GM12878 (cell line): ENCODE data around the gene SLC35C1. TPM values are rescaled to one million over a fixed set of nuclear protein-coding genes. Genes with fewer than 3 reads are reported as not detected.
A peak's percentile ranks its signal among the peaks of the same experiment; 100 is the strongest.

ENCODE experiments used
- ATAC-seq: fragments of 200-7000 bp; cut with Tn5 transposase; 3 replicates; pipeline ENCODE4 v1.9.1; 2020; ENCODE audit warnings: mild to moderate bottlenecking, moderate library complexity
- BruUV-seq: library from RNA; stranded (reverse); fragments of 400-500 nt; replicated peaks from 2 replicates; lab custom pipeline; 2021; lab: Mats Ljungman, UMichigan
- CTCF ChIA-PET: fragments of 300-600 bp; sonication (Branson Sonifier 250); formaldehyde crosslinking; extraction: SDS; loops from one replicate; lab custom pipeline; 2021; ENCODE audit warnings: inconsistent platforms; lab: Yijun Ruan, JAX
- POLR2A ChIA-PET: fragments of 350-600 bp; formaldehyde crosslinking; extraction: SDS; loops from one replicate; lab custom pipeline; 2021; ENCODE audit warnings: inconsistent platforms; lab: Charles Lee
- RAD21 ChIA-PET: fragments of 300-600 bp; sonication (Branson Sonifier 250); formaldehyde crosslinking; loops from one replicate; lab custom pipeline; 2023; ENCODE audit warnings: antibody characterized with exemption; ENCODE audit not compliant: unreplicated experiment; lab: Charles Lee
- SMC1A ChIA-PET: fragments of 300-600 bp; sonication (Branson Sonifier 250); formaldehyde crosslinking; loops from one replicate; lab custom pipeline; 2023; ENCODE audit not compliant: unreplicated experiment, uncharacterized antibody; lab: Charles Lee
- DNase-seq: peaks from one replicate; pipeline ENCODE4 v3.0.0-alpha.2; 2011; ENCODE audit warnings: low read depth, low spot score
- FAIRE-seq: peaks from 3 replicates; lab custom pipeline; 2011; peaks lifted over from hg19 to GRCh38; lab: Jason Lieb, UNC
- H2AFZ ChIP-seq: 2 replicates; pipeline ENCODE4 v1.6.0; 2011; ENCODE audit warnings: low read depth, low read length, control low read depth; ENCODE audit not compliant: control insufficient read depth
- H3K27ac ChIP-seq: 2 replicates; pipeline ENCODE4 v1.5.1; 2011; ENCODE audit warnings: control low read depth; ENCODE audit not compliant: control insufficient read depth, insufficient read depth
- H3K27me3 ChIP-seq, 2 experiments: replicated peaks in 1 of 2; 2 replicates each; pipeline versions ENCODE4 v1.6.0 to v1.6.1; 2011; ENCODE audit warnings: low read length in 1 of 2; ENCODE audit not compliant: control insufficient read depth in 2 of 2, insufficient read depth in 2 of 2
- H3K36me3 ChIP-seq, 2 experiments: 2 replicates each; pipeline ENCODE4 v1.5.1; 2011; ENCODE audit warnings: low read length in 1 of 2; ENCODE audit not compliant: control insufficient read depth in 2 of 2, insufficient read depth in 2 of 2
- H3K4me1 ChIP-seq: 2 replicates; pipeline ENCODE4 v1.6.1; 2011; ENCODE audit warnings: mild to moderate bottlenecking, low read length, moderate library complexity, mixed read lengths; ENCODE audit not compliant: control insufficient read depth, insufficient read depth
- H3K4me2 ChIP-seq: 2 replicates; pipeline ENCODE4 v1.6.0; 2011; ENCODE audit warnings: control low read depth; ENCODE audit not compliant: control insufficient read depth, insufficient read depth
- H3K4me3 ChIP-seq: fragments of 200-600 bp; sonication (generic); 2 replicates; pipeline ENCODE4 v1.5.1; 2016
- H3K79me2 ChIP-seq: 2 replicates; pipeline ENCODE4 v1.6.0; 2011; ENCODE audit warnings: low read length; ENCODE audit not compliant: control insufficient read depth, insufficient read depth
- H3K9ac ChIP-seq: 2 replicates; pipeline ENCODE4 v1.8.0; 2011; ENCODE audit warnings: low read length, control low read depth, mixed read lengths; ENCODE audit not compliant: control insufficient read depth, insufficient read depth
- H3K9me3 ChIP-seq: replicated peaks from 3 replicates; pipeline ENCODE4 v1.5.1; 2011; ENCODE audit warnings: mild to moderate bottlenecking, low read length; ENCODE audit not compliant: control insufficient read depth, insufficient read depth
- H4K20me1 ChIP-seq: 2 replicates; pipeline ENCODE4 v1.6.0; 2011; ENCODE audit not compliant: control insufficient read depth, insufficient read depth
- CBX5 ChIP-seq: sonication (generic); IDR thresholded peaks from 2 replicates; pipeline ENCODE4 v1.6.1; 2016; ENCODE audit warnings: low read depth, moderate library complexity, mild to moderate bottlenecking, inconsistent platforms
- CHD4 ChIP-seq: fragments of 200-600 bp; sonication (generic); IDR thresholded peaks from 2 replicates; pipeline ENCODE4 v1.6.1; 2016; ENCODE audit warnings: mild to moderate bottlenecking
- EED ChIP-seq: sonication (generic); IDR thresholded peaks from 2 replicates; pipeline ENCODE4 v1.6.1; 2016; ENCODE audit warnings: antibody characterized with exemption, low read depth
- EGR1 ChIP-seq, 2 experiments: IDR thresholded peaks; 1 replicate in 1 of 2; 2 replicates in 1 of 2; pipeline ENCODE4 v1.6.1; 2011 to 2012; ENCODE audit warnings: low read depth in 2 of 2, low read length in 2 of 2, borderline replicate concordance in 1 of 2, mild to moderate bottlenecking in 1 of 2, moderate library complexity in 1 of 2
- ETV6 ChIP-seq, 2 experiments: fragments of 450-650 bp in 1 of 2; IDR thresholded peaks in 1 of 2; conservative IDR thresholded peaks in 1 of 2; 2 replicates each; pipeline ENCODE4 v1.6.1; 2014; ENCODE audit warnings: antibody characterized with exemption in 1 of 2, borderline replicate concordance in 1 of 2, low read depth in 1 of 2, mild to moderate bottlenecking in 1 of 2, moderate library complexity in 1 of 2
- JUNB ChIP-seq: IDR thresholded peaks from 2 replicates; pipeline ENCODE4 v1.6.1; 2016; ENCODE audit warnings: antibody characterized with exemption, mild to moderate bottlenecking
- NR2C2 ChIP-seq: IDR thresholded peaks from 2 replicates; pipeline ENCODE4 v1.6.1; 2011; ENCODE audit warnings: borderline replicate concordance, low read depth; ENCODE audit not compliant: control insufficient read depth, insufficient read length
- RFX5 ChIP-seq: IDR thresholded peaks from 2 replicates; pipeline ENCODE4 v1.6.1; 2011; ENCODE audit warnings: low read depth, low read length, improper control_type of control experiment
- SMAD5 ChIP-seq: IDR thresholded peaks from 2 replicates; pipeline ENCODE4 v1.6.1; 2016; ENCODE audit warnings: antibody characterized with exemption, low read depth
- TCF3 ChIP-seq: IDR thresholded peaks from 2 replicates; pipeline ENCODE4 v1.6.1; 2012; ENCODE audit warnings: low read depth, mild to moderate bottlenecking, low read length, borderline replicate concordance; ENCODE audit not compliant: insufficient read depth
- ZNF207 ChIP-seq: fragments of 450-650 bp; IDR thresholded peaks from 2 replicates; pipeline ENCODE4 v1.6.1; 2014; ENCODE audit warnings: antibody characterized with exemption, mild to moderate bottlenecking, borderline replicate concordance
- WGBS: methylation state at CpG from one replicate; pipeline ENCODE4 v1.1.6; 2016; ENCODE audit warnings: low lambda C conversion rate; ENCODE audit not compliant: insufficient replicate concordance, insufficient coverage; ENCODE audit errors: missing lambda C conversion rate; 5-methylcytosine and 5-hydroxymethylcytosine counted together
- in situ Hi-C: fragments of 300-500 bp; cut with MboI; formaldehyde crosslinking; loops from 9 replicates; pipeline ENCODE4 v1.14.3; 2018; ENCODE audit warnings: mixed read lengths
- intact Hi-C: fragments of 100-400 bp; cut with micrococcal nuclease; formaldehyde crosslinking; loops from one replicate; pipeline ENCODE4 v1.14.2; 2022; ENCODE audit not compliant: unreplicated experiment
- polyA plus RNA-seq, 11 experiments: library from polyadenylated mRNA; depleted of rRNA in 4 of 11; unstranded in 6 of 11; stranded (reverse) in 5 of 11; fragments of >200 nt; fragmentation: Nextera tagmentation in 4 of 11; fragmentation: Illumina TruSeq in 1 of 11; extraction: Ambion mirVana in 4 of 11; extraction: Trizol in 1 of 11; gene quantifications; 1 replicate in 1 of 11; 2 replicates in 10 of 11; pipeline versions ENCODE4 v1.2.1 to v1.2.3, GENCODE V29; 2011 to 2016; ENCODE audit warnings: inconsistent platforms in 2 of 11, missing spikeins in 2 of 11, low read depth in 1 of 11
- total RNA-seq, 4 experiments: library from RNA; depleted of rRNA in 3 of 4; stranded (reverse); fragments of >200 nt in 3 of 4; fragmentation: Illumina TruSeq in 1 of 4; extraction: Trizol in 1 of 4; gene quantifications; 2 replicates each; pipeline versions ENCODE4 v1.2.1 to v1.2.3, GENCODE V29; 2013 to 2021
- TF ChIP-seq, protein P1 (sequence below): fragments of 450-650 bp; IDR thresholded peaks from 2 replicates; pipeline ENCODE4 v1.6.1; 2016; ENCODE audit warnings: mild to moderate bottlenecking
- TF ChIP-seq, protein P2 (sequence below): IDR thresholded peaks from 2 replicates; pipeline ENCODE4 v1.6.1; 2012; ENCODE audit warnings: improper control_type of control experiment, low read depth, low read length; ENCODE audit not compliant: insufficient replicate concordance

The SLC35C1 gene
- total and polyA plus RNA-seq, 10 of the 15 experiments (the other 5 are each of a cell fraction or from before 2014, with no cell fraction given), result 0.55 to 9.7 (median 4.3) TPM

DNA sequence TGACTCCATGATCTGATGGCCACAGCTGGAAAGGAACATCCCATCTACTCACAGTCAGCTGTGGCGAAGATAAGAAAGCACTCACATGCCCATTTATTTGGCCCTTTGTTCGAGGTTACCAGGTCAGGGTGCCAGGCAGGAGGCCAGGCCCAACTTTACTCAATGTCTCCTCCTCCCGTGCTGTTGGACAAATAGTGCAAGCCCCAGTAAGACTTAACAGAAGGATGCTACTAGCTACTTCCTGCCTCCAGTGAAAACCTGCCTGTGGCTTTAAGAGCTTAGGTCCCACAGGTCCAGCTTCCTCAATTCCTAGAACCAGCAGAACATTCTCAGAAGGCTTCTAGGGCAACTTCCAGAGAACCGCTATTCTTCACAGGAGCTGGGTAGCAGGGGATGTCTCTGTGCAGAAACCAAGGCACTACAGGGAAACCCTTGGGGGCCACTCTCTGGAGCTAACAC, 29.4 kb downstream of the SLC35C1 start (continued):
- TF ChIP-seq NR2C2, result no peak

DNA sequence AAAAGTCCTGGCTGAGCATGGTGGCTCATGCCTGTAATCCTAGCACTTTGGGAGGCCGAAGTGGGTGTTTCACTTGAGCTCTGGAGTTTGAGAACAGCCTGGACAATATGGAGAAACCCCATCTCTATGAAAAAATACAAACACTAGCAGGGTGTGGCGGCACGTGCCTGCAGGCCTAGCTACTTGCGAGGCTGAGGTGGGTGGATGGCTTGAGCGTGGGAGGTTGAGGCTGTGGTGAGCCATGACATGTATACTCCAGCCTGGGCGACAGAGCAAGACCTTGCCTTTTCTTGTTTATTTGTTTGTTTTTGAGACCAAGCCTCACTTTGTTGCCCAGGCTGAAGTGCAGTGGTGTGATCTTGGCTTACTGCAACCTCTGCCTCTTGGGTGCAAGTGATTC, 34.3 kb downstream of the SLC35C1 start:
- no TSS peak for BruUV-seq
- no peak for FAIRE-seq
- RAD21 ChIA-PET, result interaction anchor here (0.8 to 1.2 kb wide), 2 partner anchors 22 to 126 kb away, joined by 3 read pairs; no protein-coding TSS in a partner anchor
- no peak for TF ChIP-seq JUNB
- no peak for TF ChIP-seq RFX5
- no peak for TF ChIP-seq ZNF207
- no peak for TF ChIP-seq ETV6 (conservative IDR thresholded peaks at IDR 0.05 in 1 of 2, IDR thresholded peaks at IDR 0.05 in 1 of 2; ENCODE audit: borderline replicate concordance in 1 of 2, low read depth in 1 of 2)
- TF ChIP-seq TCF3, result no peak
- TF ChIP-seq, protein P1, sequence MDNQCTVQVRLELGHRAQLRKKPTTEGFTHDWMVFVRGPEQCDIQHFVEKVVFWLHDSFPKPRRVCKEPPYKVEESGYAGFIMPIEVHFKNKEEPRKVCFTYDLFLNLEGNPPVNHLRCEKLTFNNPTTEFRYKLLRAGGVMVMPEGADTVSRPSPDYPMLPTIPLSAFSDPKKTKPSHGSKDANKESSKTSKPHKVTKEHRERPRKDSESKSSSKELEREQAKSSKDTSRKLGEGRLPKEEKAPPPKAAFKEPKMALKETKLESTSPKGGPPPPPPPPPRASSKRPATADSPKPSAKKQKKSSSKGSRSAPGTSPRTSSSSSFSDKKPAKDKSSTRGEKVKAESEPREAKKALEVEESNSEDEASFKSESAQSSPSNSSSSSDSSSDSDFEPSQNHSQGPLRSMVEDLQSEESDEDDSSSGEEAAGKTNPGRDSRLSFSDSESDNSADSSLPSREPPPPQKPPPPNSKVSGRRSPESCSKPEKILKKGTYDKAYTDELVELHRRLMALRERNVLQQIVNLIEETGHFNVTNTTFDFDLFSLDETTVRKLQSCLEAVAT, result no peak
- no peak for TF ChIP-seq CBX5
- TF ChIP-seq SMAD5, result no peak
- TF ChIP-seq CHD4, result no peak
- TF ChIP-seq EED, result no peak
- TF ChIP-seq EGR1 (IDR thresholded peaks at IDR 0.05; ENCODE audit: borderline replicate concordance in 1 of 2, low read depth in 2 of 2, low read length in 2 of 2), result 0 out of 3 replicates have a peak, but pooled peaks of 1 of the 2 experiments have one; percentile 5
- TF ChIP-seq, protein P2, sequence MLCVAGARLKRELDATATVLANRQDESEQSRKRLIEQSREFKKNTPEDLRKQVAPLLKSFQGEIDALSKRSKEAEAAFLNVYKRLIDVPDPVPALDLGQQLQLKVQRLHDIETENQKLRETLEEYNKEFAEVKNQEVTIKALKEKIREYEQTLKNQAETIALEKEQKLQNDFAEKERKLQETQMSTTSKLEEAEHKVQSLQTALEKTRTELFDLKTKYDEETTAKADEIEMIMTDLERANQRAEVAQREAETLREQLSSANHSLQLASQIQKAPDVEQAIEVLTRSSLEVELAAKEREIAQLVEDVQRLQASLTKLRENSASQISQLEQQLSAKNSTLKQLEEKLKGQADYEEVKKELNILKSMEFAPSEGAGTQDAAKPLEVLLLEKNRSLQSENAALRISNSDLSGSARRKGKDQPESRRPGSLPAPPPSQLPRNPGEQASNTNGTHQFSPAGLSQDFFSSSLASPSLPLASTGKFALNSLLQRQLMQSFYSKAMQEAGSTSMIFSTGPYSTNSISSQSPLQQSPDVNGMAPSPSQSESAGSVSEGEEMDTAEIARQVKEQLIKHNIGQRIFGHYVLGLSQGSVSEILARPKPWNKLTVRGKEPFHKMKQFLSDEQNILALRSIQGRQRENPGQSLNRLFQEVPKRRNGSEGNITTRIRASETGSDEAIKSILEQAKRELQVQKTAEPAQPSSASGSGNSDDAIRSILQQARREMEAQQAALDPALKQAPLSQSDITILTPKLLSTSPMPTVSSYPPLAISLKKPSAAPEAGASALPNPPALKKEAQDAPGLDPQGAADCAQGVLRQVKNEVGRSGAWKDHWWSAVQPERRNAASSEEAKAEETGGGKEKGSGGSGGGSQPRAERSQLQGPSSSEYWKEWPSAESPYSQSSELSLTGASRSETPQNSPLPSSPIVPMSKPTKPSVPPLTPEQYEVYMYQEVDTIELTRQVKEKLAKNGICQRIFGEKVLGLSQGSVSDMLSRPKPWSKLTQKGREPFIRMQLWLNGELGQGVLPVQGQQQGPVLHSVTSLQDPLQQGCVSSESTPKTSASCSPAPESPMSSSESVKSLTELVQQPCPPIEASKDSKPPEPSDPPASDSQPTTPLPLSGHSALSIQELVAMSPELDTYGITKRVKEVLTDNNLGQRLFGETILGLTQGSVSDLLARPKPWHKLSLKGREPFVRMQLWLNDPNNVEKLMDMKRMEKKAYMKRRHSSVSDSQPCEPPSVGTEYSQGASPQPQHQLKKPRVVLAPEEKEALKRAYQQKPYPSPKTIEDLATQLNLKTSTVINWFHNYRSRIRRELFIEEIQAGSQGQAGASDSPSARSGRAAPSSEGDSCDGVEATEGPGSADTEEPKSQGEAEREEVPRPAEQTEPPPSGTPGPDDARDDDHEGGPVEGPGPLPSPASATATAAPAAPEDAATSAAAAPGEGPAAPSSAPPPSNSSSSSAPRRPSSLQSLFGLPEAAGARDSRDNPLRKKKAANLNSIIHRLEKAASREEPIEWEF, result no peak

More for the DNA sequence above, 34.3 kb downstream of the SLC35C1 start:
- H3K27me3 ChIP-seq, result no peaks in the 10 kb centered on the region
- SMC1A ChIA-PET, result no interaction called here
- DNase-seq, result no peak
- H3K4me1 ChIP-seq, result peaks cover 2% of the 10 kb centered on the region; the same call in 1 of the 2 replicates
- no peak overlapping the region for H2AFZ ChIP-seq
- POLR2A ChIA-PET, result no interaction called here
- H3K27ac ChIP-seq, result no peak overlapping the region
- 32% methylated on average over 6 of the region's 6 CpGs for WGBS
- ATAC-seq, result no peak
- in situ Hi-C loops, result no loop called here
- H3K36me3 ChIP-seq, result no peaks in the 10 kb centered on the region
- no peak overlapping the region for H3K9ac ChIP-seq
- no peaks in the 10 kb centered on the region for H4K20me1 ChIP-seq
- H3K79me2 ChIP-seq, result no peaks in the 10 kb centered on the region
- no peak overlapping the region for H3K4me2 ChIP-seq
- H3K4me3 ChIP-seq, result no peak overlapping the region
- H3K9me3 ChIP-seq, result no peaks in the 10 kb centered on the region
- intact Hi-C loops, result no loop called here
- CTCF ChIA-PET, result interaction anchor here (0.7 kb wide), 1 partner anchor 237 kb away, joined by 3 read pairs; no protein-coding TSS in a partner anchor
